H1 (cell line): ENCODE data around the gene MYLK. TPM values are rescaled to one million over a fixed set of nuclear protein-coding genes. Genes with fewer than 3 reads are reported as not detected.

Experiments used
- CTCF ChIA-PET: fragments of 300-600 bp; sonication (Branson Sonifier 250); formaldehyde crosslinking; loops from one replicate; lab custom pipeline; 2021; ENCODE audit not compliant: partially characterized antibody; lab: Charles Lee
- POLR2A ChIA-PET: fragments of 300-600 bp; sonication (Branson Sonifier 250); formaldehyde crosslinking; loops from one replicate; lab custom pipeline; 2021; ENCODE audit warnings: inconsistent platforms; ENCODE audit not compliant: partially characterized antibody; lab: Charles Lee
- DNase-seq, 2 experiments: peaks; one replicate each; pipeline versions ENCODE4 v3.0.0 to v3.0.0-alpha.2; 2010 to 2022; ENCODE audit warnings: low spot score in 2 of 2, low read depth in 1 of 2, mixed read lengths in 1 of 2
- FAIRE-seq: peaks from 2 replicates; lab custom pipeline; 2011; peaks lifted over from hg19 to GRCh38; lab: Jason Lieb, UNC
- H2AFZ ChIP-seq: 2 replicates; pipeline ENCODE4 v1.8.1; 2012; ENCODE audit warnings: low read length, inconsistent platforms
- H2AK5ac ChIP-seq: 2 replicates; pipeline ENCODE4 v1.6.1; 2013; ENCODE audit warnings: low read depth, low read length
- H2BK120ac ChIP-seq: replicated peaks from 2 replicates; pipeline ENCODE3; 2013; ENCODE audit warnings: low read depth, low read length, inconsistent platforms
- H2BK12ac ChIP-seq: 2 replicates; pipeline ENCODE4 v1.6.1; 2013; ENCODE audit warnings: low read depth, low read length
- H2BK15ac ChIP-seq: 2 replicates; pipeline ENCODE4 v1.6.1; 2013; ENCODE audit warnings: low read length
- H2BK20ac ChIP-seq: 2 replicates; pipeline ENCODE4 v1.6.1; 2013; ENCODE audit warnings: low read length
- H2BK5ac ChIP-seq: 2 replicates; pipeline ENCODE4 v1.6.1; 2013; ENCODE audit warnings: low read depth, low read length
- H3K14ac ChIP-seq: 2 replicates; pipeline ENCODE4 v1.6.1; 2013; ENCODE audit warnings: inconsistent platforms; ENCODE audit not compliant: insufficient read length
- H3K18ac ChIP-seq: 2 replicates; pipeline ENCODE4 v1.6.1; 2013; ENCODE audit warnings: low read length; ENCODE audit errors: extremely low read depth
- H3K23ac ChIP-seq: 2 replicates; pipeline ENCODE4 v1.6.1; 2013; ENCODE audit warnings: inconsistent platforms; ENCODE audit not compliant: insufficient read length
- H3K23me2 ChIP-seq: 2 replicates; pipeline ENCODE4 v1.6.1; 2013; ENCODE audit warnings: low read depth, low read length
- H3K27ac ChIP-seq: 2 replicates; pipeline ENCODE4 v1.6.1; 2011; ENCODE audit warnings: low read depth, low read length, inconsistent platforms
- H3K27me3 ChIP-seq, 4 experiments: replicated peaks in 1 of 4; 1 replicate in 1 of 4; 2 replicates in 3 of 4; pipeline versions ENCODE4 v1.6.1 to v1.8.1; 2011 to 2013; ENCODE audit warnings: low read length in 3 of 4, mild to moderate bottlenecking in 3 of 4, inconsistent platforms in 2 of 4, mixed read lengths in 2 of 4, moderate library complexity in 1 of 4; ENCODE audit not compliant: control insufficient read depth in 3 of 4, insufficient read depth in 3 of 4; ENCODE audit errors: extremely low read depth in 1 of 4
- H3K36me3 ChIP-seq, 4 experiments: 2 replicates each; pipeline versions ENCODE4 v1.6.1 to v1.8.1; 2011 to 2013; ENCODE audit warnings: mild to moderate bottlenecking in 4 of 4, low read length in 3 of 4, moderate library complexity in 2 of 4, control low read depth in 1 of 4, inconsistent platforms in 1 of 4; ENCODE audit not compliant: insufficient read depth in 4 of 4, control insufficient read depth in 2 of 4
- H3K4ac ChIP-seq: replicated peaks from 2 replicates; pipeline ENCODE3; 2013; ENCODE audit warnings: low read length, low read depth, mixed read lengths, inconsistent platforms; ENCODE audit not compliant: insufficient read length
- H3K4me1 ChIP-seq, 4 experiments: replicated peaks in 1 of 4; 1 replicate in 1 of 4; 2 replicates in 3 of 4; pipeline versions ENCODE4 v1.6.1 to v1.8.1; 2011 to 2013; ENCODE audit warnings: low read length in 3 of 4, inconsistent platforms in 2 of 4, mixed read lengths in 1 of 4; ENCODE audit not compliant: insufficient read depth in 4 of 4, control insufficient read depth in 3 of 4
- H3K4me2 ChIP-seq, 2 experiments: 2 replicates each; pipeline versions ENCODE4 v1.6.1 to v1.8.1; 2011 to 2013; ENCODE audit warnings: low read depth in 2 of 2, low read length in 2 of 2, control low read depth in 1 of 2, inconsistent platforms in 1 of 2, mild to moderate bottlenecking in 1 of 2; ENCODE audit not compliant: insufficient read depth in 1 of 2
- H3K4me3 ChIP-seq, 4 experiments: fragments of 200-600, 300-600 bp in 1 of 4; sonication (generic), shearing (Covaris generic), sonication (Bioruptor Twin) in 1 of 4; 2 replicates each; pipeline versions ENCODE4 v1.5.1 to v1.8.1; 2011 to 2016; ENCODE audit warnings: low read length in 4 of 4, low read depth in 3 of 4, control low read depth in 2 of 4, inconsistent platforms in 2 of 4, mild to moderate bottlenecking in 2 of 4, mixed read lengths in 1 of 4, moderate library complexity in 1 of 4; ENCODE audit not compliant: insufficient read depth in 2 of 4; ENCODE audit errors: extremely low read depth in 1 of 4
- H3K56ac ChIP-seq: replicated peaks from 2 replicates; pipeline ENCODE3; 2013; ENCODE audit warnings: low read depth, mild to moderate bottlenecking, mixed read lengths, low read length, inconsistent platforms; ENCODE audit not compliant: insufficient read length
- H3K79me1 ChIP-seq: 2 replicates; pipeline ENCODE4 v1.6.1; 2013; ENCODE audit warnings: low read depth, low read length, control low read depth
- H3K79me2 ChIP-seq, 2 experiments: 2 replicates each; pipeline versions ENCODE4 v1.6.1 to v1.8.1; 2012 to 2013; ENCODE audit warnings: low read length in 2 of 2, mild to moderate bottlenecking in 2 of 2, inconsistent platforms in 1 of 2; ENCODE audit not compliant: insufficient read depth in 2 of 2, control insufficient read depth in 1 of 2
- H3K9ac ChIP-seq, 4 experiments: replicated peaks in 1 of 4; 1 replicate in 1 of 4; 2 replicates in 3 of 4; pipeline versions ENCODE4 v1.6.1 to v1.8.1; 2011 to 2013; ENCODE audit warnings: low read depth in 3 of 4, low read length in 3 of 4, control low read depth in 2 of 4, mild to moderate bottlenecking in 2 of 4, moderate library complexity in 2 of 4, inconsistent platforms in 1 of 4; ENCODE audit errors: extremely low read depth in 1 of 4
- H3K9me3 ChIP-seq, 2 experiments: 2 replicates each; pipeline versions ENCODE4 v1.6.1 to v1.8.1; 2012 to 2013; ENCODE audit warnings: mild to moderate bottlenecking in 2 of 2, moderate library complexity in 2 of 2, control low read depth in 1 of 2, inconsistent platforms in 1 of 2, low read depth in 1 of 2, low read length in 1 of 2, mixed read lengths in 1 of 2; ENCODE audit not compliant: insufficient read depth in 2 of 2
- H4K20me1 ChIP-seq, 2 experiments: replicated peaks in 1 of 2; 2 replicates each; pipeline versions ENCODE3 to v1.8.1; 2011 to 2013; ENCODE audit warnings: inconsistent platforms in 2 of 2, low read length in 2 of 2, mild to moderate bottlenecking in 1 of 2; ENCODE audit not compliant: insufficient read depth in 2 of 2, control insufficient read depth in 1 of 2
- H4K5ac ChIP-seq: 2 replicates; pipeline ENCODE4 v1.6.1; 2013; ENCODE audit warnings: low read length, low read depth, mixed read lengths, inconsistent platforms; ENCODE audit not compliant: insufficient read length
- H4K8ac ChIP-seq: 2 replicates; pipeline ENCODE4 v1.8.0; 2013; ENCODE audit warnings: mild to moderate bottlenecking, moderate library complexity, low read length, inconsistent platforms; ENCODE audit not compliant: insufficient read depth; ENCODE audit errors: extremely low read depth
- H4K91ac ChIP-seq: replicated peaks from 2 replicates; pipeline ENCODE3; 2013; ENCODE audit warnings: low read length, mixed read lengths, inconsistent platforms; ENCODE audit not compliant: insufficient read length
- BACH1 ChIP-seq: IDR thresholded peaks from 2 replicates; pipeline ENCODE4 v1.6.1; 2012; ENCODE audit warnings: low read length, improper control_type of control experiment
- CTBP2 ChIP-seq: IDR thresholded peaks from 2 replicates; pipeline ENCODE4 v1.7.0; 2011; ENCODE audit warnings: borderline replicate concordance, mild to moderate bottlenecking, moderate library complexity, mixed read lengths, low read length; ENCODE audit not compliant: insufficient read depth, insufficient read length
- POU5F1 ChIP-seq: IDR thresholded peaks from 2 replicates; pipeline ENCODE4 v1.6.1; 2011; ENCODE audit warnings: low read depth, mild to moderate bottlenecking, low read length, moderate library complexity
- SIRT6 ChIP-seq: IDR thresholded peaks from one replicate; pipeline ENCODE4 v1.7.1; 2012; ENCODE audit warnings: low read length, inconsistent platforms
- TAF7 ChIP-seq: optimal IDR thresholded peaks from 2 replicates; pipeline ENCODE3; 2011; ENCODE audit warnings: low read depth, mild to moderate bottlenecking, inconsistent platforms, low read length, moderate library complexity, borderline replicate concordance
- TBP ChIP-seq: IDR thresholded peaks from 2 replicates; pipeline ENCODE4 v1.6.1; 2011; ENCODE audit warnings: low read depth, low read length, improper control_type of control experiment
- YY1 ChIP-seq: IDR thresholded peaks from 2 replicates; pipeline ENCODE4 v1.6.1; 2011; ENCODE audit warnings: low read depth, mild to moderate bottlenecking, low read length
- polyA plus RNA-seq, 7 experiments: library from polyadenylated mRNA; depleted of rRNA in 3 of 7; stranded (reverse) in 5 of 7; unstranded in 2 of 7; fragments of >200 nt in 5 of 7; fragments of 200-250 nt in 2 of 7; gene quantifications; 1 replicate in 5 of 7; 2 replicates in 1 of 7; 4 replicates in 1 of 7; pipeline versions ENCODE4 v1.2.1 to v1.2.3, GENCODE V29; 2011 to 2013; ENCODE audit warnings: missing spikeins in 2 of 7, mixed read lengths in 2 of 7
- total RNA-seq: library from RNA; stranded (reverse); fragmentation: NEBNext Ultra II Directional; extraction: Animal tissue kit (Norgen Biotek cat#: 25700); gene quantifications from 2 replicates; pipeline ENCODE4 v1.2.1, GENCODE V29; 2021

Gene MYLK
- total and polyA plus RNA-seq, 2 of the 8 experiments (the other 6 are each of a cell fraction or from before 2014, with no cell fraction given), result 11.6 to 21.3 TPM

DNA sequence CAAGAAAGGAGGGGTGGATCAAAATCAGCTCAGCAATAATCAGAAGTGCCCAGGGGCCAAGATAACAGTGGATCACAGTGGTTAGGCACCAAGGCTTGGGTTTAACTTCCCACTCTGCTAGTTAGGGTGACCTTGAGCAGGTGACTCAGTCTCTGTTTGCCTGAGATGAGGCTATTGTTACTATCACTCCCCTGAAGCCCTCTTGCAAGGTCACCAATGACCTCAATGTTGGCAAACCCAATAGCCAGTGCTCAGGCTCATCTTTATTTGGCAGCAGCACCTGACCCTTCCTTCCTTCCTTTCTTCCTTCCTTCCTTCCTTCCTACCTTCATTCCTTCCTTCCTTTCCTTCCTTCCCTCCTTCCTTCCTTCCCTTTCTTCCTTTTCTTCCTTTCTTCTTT is 196.8 kb downstream of the MYLK start:
- H3K23me2 ChIP-seq, result no peaks in the 10 kb centered on the region
- H3K18ac ChIP-seq, result no peak overlapping the region
- no peak overlapping the region for H4K8ac ChIP-seq
- no peaks in the 10 kb centered on the region for H3K79me2 ChIP-seq
- FAIRE-seq, result no peak
- H3K4me2 ChIP-seq, result no peak overlapping the region
- no peak overlapping the region for H3K23ac ChIP-seq
- H4K91ac ChIP-seq, result no peak overlapping the region
- peaks cover 0 to 7% (median 2%) of the 10 kb centered on the region in 4 experiments; a peak in 2 of 7 replicates for H3K4me1 ChIP-seq
- no peak overlapping the region for H2BK5ac ChIP-seq
- ChIA-PET POLR2A (interaction anchor here (0.6 kb wide), 1 partner anchor 30 kb away, joined by 3 read pairs; no protein-coding TSS in a partner anchor), CTCF (interaction anchor here (0.8 to 51.6 kb wide), 4 partner anchors 12 to 869 kb away, joined by 3 to 1463 read pairs (median 6); no protein-coding TSS in a partner anchor)
- no peak overlapping the region for H3K27ac ChIP-seq
- H3K36me3 ChIP-seq, result peaks cover 0 to 3% (median 0%) of the 10 kb centered on the region in 4 experiments; a peak in 1 of 8 replicates
- no peak overlapping the region for H3K14ac ChIP-seq
- no peak for DNase-seq
- H2AFZ ChIP-seq, result no peak overlapping the region
- H2BK20ac ChIP-seq, result no peak overlapping the region
- H2BK120ac ChIP-seq, result no peak overlapping the region
- no peaks in the 10 kb centered on the region for H4K20me1 ChIP-seq
- no peaks in the 10 kb centered on the region; a peak in 1 of 4 replicates for H3K9me3 ChIP-seq
- no peak overlapping the region for H4K5ac ChIP-seq
- no peak overlapping the region for H3K4me3 ChIP-seq
- H2BK12ac ChIP-seq, result no peak overlapping the region
- no peak overlapping the region for H2AK5ac ChIP-seq
- H3K9ac ChIP-seq, result no peak overlapping the region
- H2BK15ac ChIP-seq, result no peak overlapping the region
- H3K79me1 ChIP-seq, result no peaks in the 10 kb centered on the region
- H3K4ac ChIP-seq, result no peak overlapping the region
- no peak for TF ChIP-seq CTBP2
- no peak for TF ChIP-seq SIRT6
- no peak for TF ChIP-seq YY1
- no peak for TF ChIP-seq TAF7
- no peak for TF ChIP-seq POU5F1
- TF ChIP-seq BACH1, result no peak
- TF ChIP-seq TBP, result no peak
- H3K56ac ChIP-seq, result no peak overlapping the region
- no peaks in the 10 kb centered on the region; a peak in 1 of 7 replicates for H3K27me3 ChIP-seq
